Keratinocyte (primary cell): ENCODE results near the gene SPATA31D3. TPM values are rescaled to one million over a fixed set of nuclear protein-coding genes. Genes with fewer than 3 reads are reported as not detected.

Experiments used
- DNase-seq: peaks from one replicate; pipeline ENCODE4 v3.0.0-alpha.2; 2011; ENCODE audit warnings: low read depth, missing footprints, low spot score
- FAIRE-seq: peaks from 2 replicates; lab custom pipeline; 2011; peaks lifted over from hg19 to GRCh38; lab: Jason Lieb, UNC
- H2AFZ ChIP-seq: 2 replicates; pipeline ENCODE4 v1.6.0; 2012; ENCODE audit warnings: low read length, control low read depth, inconsistent platforms; ENCODE audit not compliant: control insufficient read depth
- H3K27ac ChIP-seq: 2 replicates; pipeline ENCODE4 v1.5.1; 2011; ENCODE audit warnings: low read length; ENCODE audit not compliant: control insufficient read depth, insufficient read depth
- H3K27me3 ChIP-seq: 3 replicates; pipeline ENCODE4 v1.6.0; 2011; ENCODE audit warnings: low read length; ENCODE audit not compliant: control insufficient read depth, insufficient read depth; ENCODE audit errors: extremely low read depth
- H3K36me3 ChIP-seq, 2 experiments: 2 replicates in 1 of 2; 3 replicates in 1 of 2; pipeline ENCODE4 v1.5.1; 2011; ENCODE audit warnings: low read length in 2 of 2, mild to moderate bottlenecking in 1 of 2; ENCODE audit not compliant: control insufficient read depth in 2 of 2, insufficient read depth in 2 of 2; ENCODE audit errors: extremely low read depth in 1 of 2
- H3K4me1 ChIP-seq: 3 replicates; pipeline ENCODE4 v1.5.1; 2011; ENCODE audit warnings: low read length; ENCODE audit not compliant: control insufficient read depth, insufficient read depth; ENCODE audit errors: extremely low read depth
- H3K4me2 ChIP-seq: 3 replicates; pipeline ENCODE4 v1.6.0; 2011; ENCODE audit warnings: low read depth, low read length; ENCODE audit not compliant: control insufficient read depth, insufficient read depth; ENCODE audit errors: extremely low read depth
- H3K4me3 ChIP-seq, 3 experiments: fragments of 200-600 bp in 1 of 3; sonication (generic) in 1 of 3; 2 replicates in 2 of 3; 3 replicates in 1 of 3; pipeline ENCODE4 v1.5.1; 2011 to 2016; ENCODE audit warnings: low read length in 3 of 3, mild to moderate bottlenecking in 3 of 3, control low read depth in 2 of 3, inconsistent platforms in 1 of 3, low read depth in 1 of 3, mixed read lengths in 1 of 3, mixed run types in 1 of 3, moderate library complexity in 1 of 3; ENCODE audit not compliant: control insufficient read depth in 2 of 3, insufficient read depth in 2 of 3; ENCODE audit errors: extremely low read depth in 1 of 3
- H3K79me2 ChIP-seq: 2 replicates; pipeline ENCODE4 v1.6.0; 2012; ENCODE audit warnings: low read length; ENCODE audit not compliant: control insufficient read depth, insufficient read depth
- H3K9ac ChIP-seq: 3 replicates; pipeline ENCODE4 v1.6.0; 2011; ENCODE audit warnings: low read length; ENCODE audit not compliant: control insufficient read depth, insufficient read depth; ENCODE audit errors: extremely low read depth
- H3K9me1 ChIP-seq: 3 replicates; pipeline ENCODE4 v1.6.0; 2011; ENCODE audit warnings: low read length; ENCODE audit not compliant: control insufficient read depth, insufficient read depth; ENCODE audit errors: extremely low read depth
- H3K9me3 ChIP-seq: 2 replicates; pipeline ENCODE4 v1.5.1; 2012; ENCODE audit warnings: low read depth, low read length; ENCODE audit not compliant: control insufficient read depth
- H4K20me1 ChIP-seq: 3 replicates; pipeline ENCODE4 v1.6.0; 2011; ENCODE audit warnings: low read length; ENCODE audit not compliant: control insufficient read depth, insufficient read depth; ENCODE audit errors: extremely low read depth
- CTCF ChIP-seq, 3 experiments: IDR thresholded peaks in 1 of 3; conservative IDR thresholded peaks in 1 of 3; optimal IDR thresholded peaks in 1 of 3; 2 replicates in 2 of 3; 3 replicates in 1 of 3; pipeline versions ENCODE3 to v1.5.1; 2011; ENCODE audit warnings: low read length in 3 of 3, mild to moderate bottlenecking in 3 of 3, moderate library complexity in 2 of 3, control low read depth in 1 of 3, inconsistent platforms in 1 of 3; ENCODE audit not compliant: insufficient read depth in 2 of 3; ENCODE audit errors: extremely low read depth in 1 of 3
- EZH2 ChIP-seq: IDR thresholded peaks from one replicate; pipeline ENCODE4 v1.6.1; 2012; ENCODE audit warnings: inconsistent platforms, mild to moderate bottlenecking, low read length, moderate library complexity
- dilution Hi-C: fragments of 300-500 bp; cut with MboI; formaldehyde crosslinking; loops from one replicate; pipeline ENCODE4 v1.7.0; 2020; ENCODE audit warnings: low sequenced_read_pairs; ENCODE audit not compliant: extremely low pct_ligation_motif_present
- polyA plus RNA-seq, 5 experiments: library from polyadenylated mRNA; depleted of rRNA in 3 of 5; stranded (reverse) in 3 of 5; stranded (forward) in 1 of 5; unstranded in 1 of 5; fragments of >200 nt; gene quantifications; 1 replicate in 1 of 5; 2 replicates in 3 of 5; 3 replicates in 1 of 5; pipeline versions ENCODE4 v1.2.1 to v1.2.3, GENCODE V29; 2011 to 2012; ENCODE audit warnings: missing spikeins in 2 of 5, low read depth in 1 of 5, low replicate concordance in 1 of 5

Gene SPATA31D3
- polyA plus RNA-seq, 1 donor (not counting 4 experiments of a cell fraction or from before 2014, with no cell fraction given), result not detected

GRCh38 chr9:81894891-81895290, 48.4 kb upstream of the SPATA31D3 start:
- dilution Hi-C loops, result no loop called here
- H3K4me1 ChIP-seq, result no peaks in the 10 kb centered on the region
- no peaks in the 10 kb centered on the region for H3K79me2 ChIP-seq
- no peak for FAIRE-seq
- H3K27ac ChIP-seq, result no peak overlapping the region
- no peaks in the 10 kb centered on the region for H3K9me3 ChIP-seq
- H3K4me3 ChIP-seq, result no peak overlapping the region
- H3K4me2 ChIP-seq, result no peak overlapping the region
- H3K36me3 ChIP-seq, result no peaks in the 10 kb centered on the region
- H3K9ac ChIP-seq, result no peak overlapping the region
- no peaks in the 10 kb centered on the region for H3K27me3 ChIP-seq
- no peaks in the 10 kb centered on the region for H3K9me1 ChIP-seq
- DNase-seq, result no peak
- TF ChIP-seq CTCF (optimal IDR thresholded peaks at IDR 0.05 in 1 of 3, IDR thresholded peaks at IDR 0.05 in 1 of 3, conservative IDR thresholded peaks at IDR 0.05 in 1 of 3; ENCODE audit: extremely low read depth in 1 of 3, insufficient read depth in 2 of 3, low read length in 3 of 3), result no peak
- H4K20me1 ChIP-seq, result no peaks in the 10 kb centered on the region
- H2AFZ ChIP-seq, result no peak overlapping the region

- no peaks in the 10 kb centered on the region for H3K79me2 ChIP-seq
- no peaks in the 10 kb centered on the region for H3K27me3 ChIP-seq
- dilution Hi-C loops, result no loop called here
- H3K4me2 ChIP-seq, result no peak overlapping the region
- no peak overlapping the region for H3K27ac ChIP-seq
- H3K36me3 ChIP-seq, result no peaks in the 10 kb centered on the region
- H4K20me1 ChIP-seq, result no peaks in the 10 kb centered on the region
- no peak overlapping the region for H3K9ac ChIP-seq
- H3K9me1 ChIP-seq, result no peaks in the 10 kb centered on the region
- DNase-seq, result no peak
- TF ChIP-seq EZH2 (no peak), CTCF (optimal IDR thresholded peaks at IDR 0.05 in 1 of 3, IDR thresholded peaks at IDR 0.05 in 1 of 3, conservative IDR thresholded peaks at IDR 0.05 in 1 of 3; ENCODE audit: extremely low read depth in 1 of 3, insufficient read depth in 2 of 3, low read length in 3 of 3) (no peak)
- H3K9me3 ChIP-seq, result no peaks in the 10 kb centered on the region
- no peak overlapping the region for H3K4me3 ChIP-seq
- no peak for FAIRE-seq
- no peak overlapping the region for H2AFZ ChIP-seq
- no peaks in the 10 kb centered on the region for H3K4me1 ChIP-seq
Measured at GRCh38 chr9:81896070-81896469, 47.2 kb upstream of the SPATA31D3 start.
